IMR-90 (cell line): ENCODE results near the gene STAT5B. TPM values are rescaled to one million over a fixed set of nuclear protein-coding genes. Genes with fewer than 3 reads are reported as not detected.

Source experiments
- ATAC-seq: fragments of 200-7000 bp; cut with Tn5 transposase; 2 replicates; pipeline ENCODE4 v1.9.1; 2020; ENCODE audit warnings: low read depth, mild to moderate bottlenecking, moderate library complexity
- BruUV-seq: library from RNA; stranded (reverse); fragments of 400-500 nt; replicated peaks from 2 replicates; lab custom pipeline; 2021; lab: Mats Ljungman, UMichigan
- CTCF ChIA-PET: fragments of 300-600 bp; formaldehyde crosslinking; extraction: SDS; loops from one replicate; lab custom pipeline; 2021; ENCODE audit warnings: antibody characterized with exemption; lab: Yijun Ruan, JAX
- POLR2A ChIA-PET: fragments of 300-600 bp; sonication (Branson Sonifier 250); formaldehyde crosslinking; loops from one replicate; lab custom pipeline; 2022; ENCODE audit warnings: antibody characterized with exemption; ENCODE audit not compliant: unreplicated experiment; lab: Charles Lee
- DNase-seq: peaks from one replicate; pipeline ENCODE4 v3.0.0; 2013
- H2AFZ ChIP-seq: replicated peaks from 2 replicates; pipeline ENCODE3; 2013; ENCODE audit warnings: low read length, mild to moderate bottlenecking; ENCODE audit not compliant: poor library complexity
- H2AK5ac ChIP-seq: 2 replicates; pipeline ENCODE4 v1.6.1; 2013; ENCODE audit warnings: low read depth, low read length, inconsistent platforms
- H2AK9ac ChIP-seq: replicated peaks from 2 replicates; pipeline ENCODE3; 2013; ENCODE audit warnings: mild to moderate bottlenecking, low read depth, low read length, moderate library complexity; ENCODE audit not compliant: poor library complexity
- H2BK120ac ChIP-seq: 2 replicates; pipeline ENCODE4 v1.6.1; 2013; ENCODE audit warnings: low read depth, low read length, inconsistent platforms
- H2BK15ac ChIP-seq: 3 replicates; pipeline ENCODE4 v1.6.1; 2013; ENCODE audit warnings: low read depth, low read length, inconsistent platforms
- H2BK20ac ChIP-seq: 2 replicates; pipeline ENCODE4 v1.6.1; 2013; ENCODE audit warnings: low read depth, mild to moderate bottlenecking, inconsistent platforms, low read length, moderate library complexity
- H2BK5ac ChIP-seq: 2 replicates; pipeline ENCODE4 v1.6.1; 2013; ENCODE audit warnings: mild to moderate bottlenecking, low read depth, low read length, inconsistent platforms; ENCODE audit not compliant: poor library complexity, severe bottlenecking
- H3K14ac ChIP-seq: replicated peaks from 2 replicates; pipeline ENCODE4 v1.6.1; 2013; ENCODE audit warnings: low read depth, low read length, inconsistent platforms
- H3K18ac ChIP-seq: 2 replicates; pipeline ENCODE4 v1.6.1; 2013; ENCODE audit warnings: low read depth, low read length, control low read depth
- H3K23ac ChIP-seq: 2 replicates; pipeline ENCODE4 v1.6.1; 2013; ENCODE audit warnings: low read depth, low read length, inconsistent platforms
- H3K27ac ChIP-seq: 2 replicates; pipeline ENCODE4 v1.5.1; 2013; ENCODE audit warnings: mild to moderate bottlenecking, control low read depth, low read length; ENCODE audit not compliant: insufficient read depth
- H3K27me3 ChIP-seq: 2 replicates; pipeline ENCODE4 v1.6.1; 2013; ENCODE audit warnings: low read length; ENCODE audit not compliant: control insufficient read depth, insufficient read depth
- H3K36me3 ChIP-seq: 2 replicates; pipeline ENCODE4 v1.6.1; 2013; ENCODE audit warnings: low read length, mixed read lengths; ENCODE audit not compliant: control insufficient read depth, insufficient read depth
- H3K4ac ChIP-seq: 2 replicates; pipeline ENCODE4 v1.6.1; 2013; ENCODE audit warnings: low read depth, low read length, inconsistent platforms
- H3K4me1 ChIP-seq: 2 replicates; pipeline ENCODE4 v1.6.1; 2013; ENCODE audit warnings: low read length, mixed read lengths; ENCODE audit not compliant: control insufficient read depth, insufficient read depth
- H3K4me2 ChIP-seq: 2 replicates; pipeline ENCODE4 v1.6.1; 2013; ENCODE audit warnings: low read depth, mild to moderate bottlenecking, control low read depth, low read length, moderate library complexity
- H3K4me3 ChIP-seq: 2 replicates; pipeline ENCODE4 v1.5.1; 2013; ENCODE audit warnings: low read depth, mild to moderate bottlenecking, control low read depth, low read length, moderate library complexity; ENCODE audit not compliant: insufficient read depth
- H3K56ac ChIP-seq: 2 replicates; pipeline ENCODE4 v1.6.1; 2013; ENCODE audit warnings: low read length, inconsistent platforms; ENCODE audit not compliant: insufficient read depth; ENCODE audit errors: extremely low read depth
- H3K79me1 ChIP-seq, 2 experiments: 2 replicates each; pipeline ENCODE4 v1.6.1; 2013; ENCODE audit warnings: low read length in 2 of 2, inconsistent platforms in 1 of 2, low read depth in 1 of 2
- H3K9ac ChIP-seq: 2 replicates; pipeline ENCODE4 v1.6.1; 2013; ENCODE audit warnings: low read depth, low read length, control low read depth
- H3K9me1 ChIP-seq: 2 replicates; pipeline ENCODE4 v1.6.1; 2013; ENCODE audit warnings: low read length, inconsistent platforms; ENCODE audit not compliant: insufficient read depth
- H3K9me3 ChIP-seq: 2 replicates; pipeline ENCODE4 v1.6.1; 2013; ENCODE audit warnings: low read length; ENCODE audit not compliant: control insufficient read depth, insufficient read depth
- H4K20me1 ChIP-seq: 2 replicates; pipeline ENCODE4 v1.6.1; 2013; ENCODE audit warnings: low read length, inconsistent platforms; ENCODE audit not compliant: insufficient read depth
- H4K5ac ChIP-seq: 2 replicates; pipeline ENCODE4 v1.6.1; 2013; ENCODE audit warnings: mild to moderate bottlenecking, low read depth, low read length, control low read depth
- H4K8ac ChIP-seq, 2 experiments: 2 replicates each; pipeline ENCODE4 v1.6.1; 2013; ENCODE audit warnings: low read depth in 2 of 2, low read length in 2 of 2, control low read depth in 1 of 2, inconsistent platforms in 1 of 2
- H4K91ac ChIP-seq: 2 replicates; pipeline ENCODE4 v1.6.1; 2013; ENCODE audit warnings: low read depth, low read length, inconsistent platforms; ENCODE audit not compliant: insufficient read depth
- BHLHE40 ChIP-seq: fragments of 150-350 bp; IDR thresholded peaks from 2 replicates; pipeline ENCODE4 v1.6.1; 2016; ENCODE audit warnings: mild to moderate bottlenecking, low read depth, low read length
- CEBPB ChIP-seq: IDR thresholded peaks from 2 replicates; pipeline ENCODE4 v1.6.1; 2012; ENCODE audit warnings: low read depth, low read length, improper control_type of control experiment
- CHD1 ChIP-seq: IDR thresholded peaks from 2 replicates; pipeline ENCODE4 v1.6.1; 2012; ENCODE audit warnings: low read depth, low read length, improper control_type of control experiment
- CTCF ChIP-seq: conservative IDR thresholded peaks from 2 replicates; pipeline ENCODE4 v1.5.1; 2012; ENCODE audit warnings: mild to moderate bottlenecking, low read depth, low read length, improper control_type of control experiment
- FOS ChIP-seq: fragments of 150-350 bp; IDR thresholded peaks from 2 replicates; pipeline ENCODE4 v1.6.1; 2016; ENCODE audit warnings: low read depth, low read length
- MAFK ChIP-seq: IDR thresholded peaks from 2 replicates; pipeline ENCODE4 v1.6.1; 2012; ENCODE audit warnings: low read depth, low read length, improper control_type of control experiment
- NFE2L2 ChIP-seq: fragments of 150-350 bp; IDR thresholded peaks from 2 replicates; pipeline ENCODE4 v1.6.1; 2016; ENCODE audit warnings: low read depth, mild to moderate bottlenecking, low read length
- RAD21 ChIP-seq: IDR thresholded peaks from 2 replicates; pipeline ENCODE4 v1.6.1; 2012; ENCODE audit warnings: low read length, improper control_type of control experiment
- RCOR1 ChIP-seq: IDR thresholded peaks from 2 replicates; pipeline ENCODE4 v1.6.1; 2012; ENCODE audit warnings: mild to moderate bottlenecking, low read length, improper control_type of control experiment; ENCODE audit not compliant: insufficient replicate concordance
- RFX5 ChIP-seq: IDR thresholded peaks from 2 replicates; pipeline ENCODE4 v1.8.0; 2012; ENCODE audit warnings: low read depth, mild to moderate bottlenecking, low read length, moderate library complexity
- SMC3 ChIP-seq: fragments of 150-350 bp; IDR thresholded peaks from 2 replicates; pipeline ENCODE4 v1.6.1; 2016; ENCODE audit warnings: low read depth, mild to moderate bottlenecking, antibody characterized with exemption, low read length, moderate library complexity
- WGBS, 2 experiments: methylation state at CpG; one replicate each; pipeline versions ENCODE4 v1.1.5 to v1.1.7; 2013; ENCODE audit warnings: missing lambda C conversion rate in 2 of 2; ENCODE audit not compliant: insufficient read length in 1 of 2; ENCODE audit errors: extremely low coverage in 2 of 2; 5-methylcytosine and 5-hydroxymethylcytosine counted together
- dilution Hi-C: fragments of 300-500 bp; cut with HindIII; formaldehyde crosslinking; loops from one replicate; pipeline ENCODE4 v1.14.3; 2018; ENCODE audit warnings: low sequenced_read_pairs; ENCODE audit not compliant: unreplicated experiment
- in situ Hi-C: fragments of 300-500 bp; cut with MboI; formaldehyde crosslinking; loops from 3 replicates; pipeline ENCODE4 v1.14.3; 2019; ENCODE audit warnings: low sequenced_read_pairs, inconsistent platforms, mixed read lengths
- intact Hi-C: fragments of 100-400 bp; cut with micrococcal nuclease; formaldehyde crosslinking; loops from 2 replicates; pipeline ENCODE4 v1.10.0; 2022
- polyA plus RNA-seq, 3 experiments: library from polyadenylated mRNA; depleted of rRNA; stranded (reverse); fragments of >200 nt; gene quantifications; 2 replicates each; pipeline ENCODE4 v1.2.3, GENCODE V29; 2012; ENCODE audit warnings: low replicate concordance in 1 of 3
- total RNA-seq: library from RNA; depleted of rRNA; stranded (reverse); fragments of >200 nt; gene quantifications from 2 replicates; pipeline ENCODE4 v1.2.3, GENCODE V29; 2012
- TF ChIP-seq, protein P1 (sequence below): fragments of 150-350 bp; IDR thresholded peaks from 2 replicates; pipeline ENCODE4 v1.6.1; 2017; ENCODE audit warnings: mild to moderate bottlenecking, antibody characterized with exemption, low read length, low read depth

STAT5B gene
- total and polyA plus RNA-seq, 2 of the 4 experiments (the other 2 are of a cell fraction) = 24.4 to 29.6 TPM

- H3K79me1 ChIP-seq = peaks cover 13 to 72% of the 10 kb centered on the region in 2 experiments; a peak in 3 of 4 replicates
- H3K9me1 ChIP-seq = peaks cover 18% of the 10 kb centered on the region
- no peak overlapping the region for H3K14ac ChIP-seq
- no peak overlapping the region for H3K18ac ChIP-seq
- no peak overlapping the region for H4K5ac ChIP-seq
- no CpG with 5 or more reads among the region's 3 CpGs for whole genome bisulfite sequencing, 2 experiments
- ChIA-PET CTCF (no interaction called here), POLR2A (no interaction called here)
- no peak overlapping the region for H2AK9ac ChIP-seq
- H2AFZ ChIP-seq = no peak overlapping the region
- peaks cover 11% of the 10 kb centered on the region for H3K4me1 ChIP-seq
- no peak for DNase-seq
- H4K20me1 ChIP-seq = peaks cover 49% of the 10 kb centered on the region
- no peak overlapping the region for H2AK5ac ChIP-seq
- no peak overlapping the region for H2BK15ac ChIP-seq
- H3K9ac ChIP-seq = no peak overlapping the region
- H3K4me2 ChIP-seq = no peak overlapping the region
- H4K8ac ChIP-seq = no peak overlapping the region
- no TSS peak for BruUV-seq
- peak overlapping the region; percentile 58 for H2BK5ac ChIP-seq
- no peaks in the 10 kb centered on the region for H3K27me3 ChIP-seq
- no peak overlapping the region for H4K91ac ChIP-seq
- H2BK120ac ChIP-seq = no peak overlapping the region
- no peaks in the 10 kb centered on the region for H3K36me3 ChIP-seq
- in situ Hi-C loops = no loop called here
- ATAC-seq = no peak
- H3K27ac ChIP-seq = no peak overlapping the region
- H3K56ac ChIP-seq = no peak overlapping the region
- TF ChIP-seq CHD1 = no peak
- TF ChIP-seq SMC3 = no peak
- TF ChIP-seq, protein P1, sequence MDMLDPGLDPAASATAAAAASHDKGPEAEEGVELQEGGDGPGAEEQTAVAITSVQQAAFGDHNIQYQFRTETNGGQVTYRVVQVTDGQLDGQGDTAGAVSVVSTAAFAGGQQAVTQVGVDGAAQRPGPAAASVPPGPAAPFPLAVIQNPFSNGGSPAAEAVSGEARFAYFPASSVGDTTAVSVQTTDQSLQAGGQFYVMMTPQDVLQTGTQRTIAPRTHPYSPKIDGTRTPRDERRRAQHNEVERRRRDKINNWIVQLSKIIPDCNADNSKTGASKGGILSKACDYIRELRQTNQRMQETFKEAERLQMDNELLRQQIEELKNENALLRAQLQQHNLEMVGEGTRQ = no peak
- no peak for TF ChIP-seq BHLHE40
- no peak for TF ChIP-seq NFE2L2
- no peak for TF ChIP-seq CEBPB
- no peak for TF ChIP-seq FOS
- TF ChIP-seq MAFK = no peak
- no peak for TF ChIP-seq RAD21
- no peak for TF ChIP-seq RFX5
- no peak for TF ChIP-seq RCOR1
- no peak for TF ChIP-seq CTCF
- intact Hi-C loops = no loop called here
- no peak overlapping the region for H2BK20ac ChIP-seq
- H3K23ac ChIP-seq = no peak overlapping the region; the same call in 1 of the 2 replicates
- dilution Hi-C loops = no loop called here
- no peak overlapping the region for H3K4me3 ChIP-seq
- no peak overlapping the region for H3K4ac ChIP-seq
- H3K9me3 ChIP-seq = no peaks in the 10 kb centered on the region
Measured at GRCh38 chr17:42271006-42271778, 5.0 kb downstream of the STAT5B start.
